GM19455 (cell line): Measurements from ENCODE around the gene STAT6.
"Not testable (repeated sequence)": the region's sequence is repeated elsewhere in the genome, so short reads cannot be mapped to it uniquely, and the experiment has no call there.

Experiments
- ATAC-seq: cut with Tn5 transposase; IDR thresholded peaks from one replicate; pipeline ENCODE4 v1.9.1; 2021; ENCODE audit not compliant: unreplicated experiment

STAT6 gene

DNA sequence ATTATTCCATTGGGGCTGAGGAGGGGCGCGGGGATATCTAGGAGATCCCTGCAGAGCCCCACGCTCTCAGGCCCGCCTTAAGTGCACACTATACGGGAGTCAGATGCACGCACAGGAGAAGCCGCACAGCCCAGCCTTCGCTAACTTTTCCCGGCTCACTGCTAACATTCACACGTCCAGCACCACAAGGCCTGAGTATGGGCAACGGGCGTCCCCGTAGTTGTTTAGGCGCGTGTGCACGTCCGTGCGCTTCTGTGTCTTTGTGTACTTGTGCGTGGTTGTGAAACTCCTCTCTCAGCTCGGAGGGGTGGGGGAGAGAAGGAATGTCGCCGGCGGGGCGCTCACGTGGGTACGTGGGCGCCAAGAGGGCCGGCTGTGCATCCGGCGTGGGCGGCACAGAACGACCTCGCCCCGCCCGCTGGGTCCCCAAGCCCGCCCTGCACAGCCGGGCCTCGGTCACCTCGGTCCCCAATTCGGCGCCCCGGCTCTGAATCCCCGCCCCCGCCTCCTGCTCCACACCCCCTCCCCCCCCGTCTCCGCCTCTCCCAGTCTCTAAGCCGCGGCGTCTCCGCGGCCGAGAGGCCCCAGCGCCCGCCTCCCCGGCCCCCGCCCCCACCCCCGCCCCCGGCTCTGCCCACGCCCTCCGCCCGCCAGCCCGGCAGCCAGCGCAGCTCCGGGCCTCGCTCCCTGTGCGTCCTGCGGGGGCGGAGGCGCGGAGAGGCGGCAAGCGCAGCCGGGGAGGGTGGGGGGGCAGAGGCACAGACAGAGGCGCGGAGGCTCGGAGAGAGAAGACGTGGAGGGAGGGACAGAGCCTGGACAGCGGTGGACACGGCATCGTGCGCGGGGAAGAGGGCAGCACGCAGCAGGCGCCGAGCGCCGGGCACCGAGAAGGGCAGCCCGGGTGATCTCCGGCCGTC lies 22.6 kb downstream of the STAT6 start, which contains the start of gene NAB2:
TSS of gene NAB2 (plus strand) at position 761 of the 917 bp plus-strand sequence. CDS start 158 bp downstream, outside the sequence.
- ATAC-seq: peak; percentile 50

DNA sequence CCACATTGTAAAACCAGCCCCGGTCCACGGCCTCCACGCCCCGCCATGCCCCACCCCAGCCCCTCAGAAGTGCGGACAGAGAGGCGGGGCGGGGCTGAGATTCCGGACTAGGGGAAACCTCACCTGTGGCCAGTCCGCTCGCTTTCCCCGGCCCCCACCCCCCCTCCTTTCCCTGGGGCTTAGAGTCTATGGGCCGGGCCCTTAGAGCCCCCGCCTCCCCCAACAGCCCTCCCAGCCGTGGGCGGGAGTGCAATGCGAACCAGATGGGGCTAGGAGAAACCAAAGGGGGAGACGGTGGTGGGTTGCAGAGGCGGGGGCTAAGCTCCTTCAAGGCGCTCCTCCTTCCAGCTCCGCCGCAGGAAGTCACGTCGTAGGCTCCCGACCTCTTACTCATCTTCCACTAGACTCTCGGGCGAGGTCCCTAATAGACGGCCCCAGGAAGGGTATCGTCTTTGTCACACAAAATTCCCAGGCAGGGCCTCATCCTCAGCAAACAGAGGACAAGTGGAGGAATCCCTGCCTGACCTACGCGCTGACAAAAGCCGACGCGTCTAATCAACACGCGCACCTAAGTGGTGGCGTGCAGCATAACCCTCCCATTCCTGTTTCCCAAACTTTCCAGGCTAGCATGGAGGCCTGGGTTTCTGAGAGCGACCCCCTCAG lies 23.3 kb downstream of the STAT6 start:
- ATAC-seq: peak; percentile 41

DNA sequence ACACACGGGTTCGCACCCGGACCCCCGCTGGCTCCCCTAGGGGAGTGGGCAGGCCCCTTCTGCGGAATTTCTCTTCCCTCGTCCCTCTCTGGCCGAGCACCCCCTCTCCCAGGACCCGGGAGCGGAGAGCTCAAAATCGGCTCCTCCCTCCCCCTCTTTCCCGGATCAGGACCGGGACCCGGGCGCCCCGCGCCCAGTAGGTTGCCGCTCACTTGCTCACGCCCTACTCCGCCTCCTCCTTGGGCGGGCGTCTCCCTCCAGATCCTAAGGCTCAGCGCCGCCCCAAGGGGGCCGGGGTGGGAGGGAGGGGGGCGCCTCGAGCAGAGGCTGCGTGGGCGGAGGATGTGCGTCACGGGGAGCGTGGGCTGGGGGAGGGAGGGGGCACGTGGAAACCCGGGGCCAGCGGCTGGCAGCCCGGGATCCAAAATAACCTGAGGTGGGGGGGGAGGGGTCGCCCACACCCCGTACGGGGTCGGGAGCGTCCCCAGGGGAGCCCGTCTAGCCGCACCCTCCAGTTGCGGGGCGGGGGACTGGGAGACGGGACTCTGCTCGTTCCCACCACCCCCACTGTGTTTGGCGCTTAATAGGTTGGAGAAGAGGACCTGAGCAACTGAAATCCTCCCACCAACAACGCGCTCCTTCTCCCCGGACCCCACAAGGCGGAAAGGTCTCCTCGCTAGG lies 24.0 kb downstream of the STAT6 start:
- ATAC-seq: peak; percentile 36

DNA sequence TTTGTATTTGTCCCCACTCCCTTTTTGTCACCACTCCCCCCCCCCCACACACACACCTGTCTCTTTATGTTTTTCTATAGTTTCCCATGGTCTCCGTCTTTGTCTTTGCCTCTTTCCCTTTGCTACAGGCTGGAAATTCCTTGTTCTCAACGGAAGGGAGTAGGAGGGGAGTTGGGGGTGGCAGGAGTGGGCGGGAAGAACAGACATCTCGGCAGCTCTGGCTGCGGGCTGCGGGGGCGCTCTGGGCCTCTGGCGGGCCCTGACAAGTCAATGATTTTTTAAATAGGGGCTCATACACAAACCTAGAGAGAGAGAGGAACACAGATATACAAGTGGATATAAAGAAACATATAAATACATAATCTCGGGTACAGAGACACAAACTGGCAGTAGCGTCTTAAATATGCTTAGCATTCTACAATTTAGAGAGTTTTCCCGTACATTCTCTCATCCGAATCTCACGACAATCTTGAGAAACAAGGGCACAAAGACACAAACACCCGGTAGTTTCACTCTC lies 24.6 kb downstream of the STAT6 start:
- no peak for ATAC-seq

DNA sequence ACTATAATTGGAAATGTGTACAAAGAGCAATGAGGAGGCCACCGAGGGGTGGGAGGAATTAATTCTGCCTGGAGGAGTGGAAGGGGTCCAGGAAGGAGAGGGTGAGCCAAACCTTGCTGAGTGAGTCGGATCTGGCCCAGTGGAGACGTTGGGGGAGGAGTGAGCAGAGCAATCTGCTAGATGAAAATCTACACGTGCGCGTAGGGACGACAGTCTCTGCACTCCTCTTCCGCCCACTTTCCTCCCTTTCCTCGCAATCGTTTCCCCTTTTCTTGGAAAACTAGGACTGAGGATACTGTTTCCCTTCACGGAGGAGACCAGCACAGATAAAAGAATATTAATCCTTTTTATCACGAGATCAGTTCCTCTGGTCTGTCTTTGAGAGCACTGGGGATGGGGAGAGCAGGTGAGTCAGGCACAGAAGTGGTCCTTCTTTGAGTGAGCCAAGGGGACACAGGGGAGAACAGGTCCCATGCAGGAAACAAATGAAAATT lies 25.1 kb downstream of the STAT6 start:
- ATAC-seq: no peak

DNA sequence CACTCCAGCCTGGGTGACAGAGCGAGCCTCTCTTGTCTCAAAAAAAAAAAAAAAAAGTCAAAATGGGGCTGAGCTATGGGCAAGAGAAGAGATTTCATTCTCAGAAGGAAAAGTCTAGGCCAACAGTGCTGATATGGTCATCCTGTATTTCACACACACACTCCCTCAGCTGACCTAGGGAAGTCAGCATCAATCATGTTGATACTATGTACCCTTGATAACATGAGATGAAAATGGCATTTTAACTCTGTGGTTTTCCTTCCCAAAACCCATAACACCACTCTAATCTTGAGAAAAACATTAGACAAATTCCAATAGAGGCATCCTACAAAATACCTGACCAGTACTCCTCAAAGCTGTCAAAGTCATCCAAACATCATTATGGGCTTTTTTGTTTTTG lies 30.3 kb downstream of the STAT6 start:
- no peak for ATAC-seq

DNA sequence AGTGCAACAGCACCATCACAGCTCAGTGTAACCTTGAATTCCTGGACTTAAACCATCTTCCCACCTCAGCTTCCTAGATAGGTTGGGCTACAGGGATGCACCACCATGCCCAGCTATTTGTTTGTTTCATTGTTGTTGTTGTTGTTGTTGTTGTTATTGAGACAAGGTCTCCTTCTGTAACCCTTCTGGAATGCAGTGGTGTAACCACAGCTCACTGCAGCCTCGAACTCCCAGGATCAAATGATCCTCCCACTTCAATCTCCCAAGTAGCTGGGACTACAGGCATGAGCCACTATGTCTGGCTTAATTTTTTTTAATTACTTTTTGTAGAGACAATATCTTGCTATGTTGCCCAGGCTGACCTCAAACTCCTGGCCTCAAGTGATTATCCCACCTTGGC lies 31.3 kb downstream of the STAT6 start:
- ATAC-seq: no peak

DNA sequence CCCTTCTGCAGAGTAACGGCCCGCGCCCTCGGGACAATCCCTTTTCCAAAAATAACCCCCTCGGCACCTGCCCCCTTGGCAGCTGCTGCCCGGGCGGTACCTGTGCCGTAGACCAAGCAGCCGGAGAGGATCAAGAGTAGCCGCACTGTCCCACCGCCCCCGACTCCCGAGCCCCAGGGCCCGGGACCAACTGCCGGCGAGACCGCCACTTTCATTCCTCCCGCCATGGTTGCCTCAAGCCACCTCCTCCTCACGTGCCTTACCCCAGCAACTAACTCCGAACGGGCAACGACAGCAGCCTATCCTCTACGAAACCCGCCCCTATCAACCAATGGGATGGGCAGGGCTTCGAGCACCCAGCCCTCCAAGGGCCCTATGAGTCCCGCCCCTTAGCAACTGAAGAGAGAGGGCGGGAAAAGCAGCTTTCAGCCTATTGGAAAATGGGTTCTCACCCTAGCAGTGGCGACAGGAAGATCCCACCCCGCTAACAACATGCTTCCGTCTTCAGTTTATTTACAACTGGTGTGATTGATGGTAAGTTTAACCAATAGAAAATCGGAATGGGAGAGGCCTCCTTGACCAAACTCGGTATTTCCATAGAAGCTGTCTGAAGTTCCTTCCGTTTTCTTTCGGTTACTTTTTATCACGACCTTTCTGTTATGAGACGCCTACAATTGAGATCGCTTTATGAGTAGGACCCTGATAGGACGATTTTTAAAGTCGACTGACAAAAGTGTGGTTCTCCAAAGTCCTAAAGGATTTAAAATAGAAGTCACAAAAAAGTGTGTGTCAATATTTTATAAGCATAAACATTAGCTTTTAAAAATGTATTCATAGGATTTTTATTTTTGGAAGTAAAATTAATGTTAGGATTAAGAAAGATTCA lies 32.4 kb downstream of the STAT6 start, which contains the start of gene NEMP1:
TSS of gene NEMP1 (minus strand) at position 273 of the 886 bp plus-strand sequence. CDS start at position 227, 46 bp downstream.
- peak; percentile 98 for ATAC-seq

DNA sequence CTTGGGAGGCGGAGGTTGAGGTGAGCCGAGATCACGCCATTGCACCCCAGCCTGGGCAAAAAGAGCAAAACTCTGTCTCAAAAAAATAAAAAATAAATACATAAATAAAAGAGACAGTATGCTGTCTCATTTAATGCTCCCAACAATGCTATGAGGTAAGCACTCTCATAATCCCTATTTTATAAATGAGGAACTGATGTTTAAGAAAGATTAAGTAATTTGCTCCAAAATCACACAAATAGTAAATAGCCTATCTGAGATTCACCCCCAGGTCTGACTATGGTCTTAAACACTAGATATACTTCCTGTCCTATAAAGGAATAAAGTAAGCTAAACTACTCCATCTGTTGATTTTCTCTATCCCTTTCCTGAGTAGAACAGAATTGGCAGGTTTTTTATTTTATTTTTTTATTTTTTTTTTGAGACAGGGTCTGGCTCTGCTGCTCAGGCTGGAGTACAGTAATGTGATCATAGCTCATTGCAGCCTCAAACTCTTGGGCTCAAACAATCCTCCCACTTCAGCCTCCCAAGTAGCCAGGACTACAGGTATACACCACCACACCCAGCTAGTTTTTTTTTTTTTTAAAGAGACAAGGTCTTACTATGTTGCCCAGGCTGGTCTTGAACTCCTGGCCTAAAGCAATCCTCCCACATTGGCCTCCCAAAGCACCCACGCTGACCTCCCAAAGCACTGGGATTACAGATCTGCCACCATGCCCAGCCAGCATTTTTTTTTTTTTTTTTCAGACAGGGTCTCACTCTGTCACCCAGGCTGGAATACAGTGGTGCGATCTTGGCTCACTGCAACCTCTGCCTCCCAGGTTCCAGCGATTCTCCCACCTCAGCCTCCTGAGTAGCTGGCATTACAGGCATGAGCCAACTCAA lies 37.4 kb downstream of the STAT6 start:
- not testable (repeated sequence) for ATAC-seq

DNA sequence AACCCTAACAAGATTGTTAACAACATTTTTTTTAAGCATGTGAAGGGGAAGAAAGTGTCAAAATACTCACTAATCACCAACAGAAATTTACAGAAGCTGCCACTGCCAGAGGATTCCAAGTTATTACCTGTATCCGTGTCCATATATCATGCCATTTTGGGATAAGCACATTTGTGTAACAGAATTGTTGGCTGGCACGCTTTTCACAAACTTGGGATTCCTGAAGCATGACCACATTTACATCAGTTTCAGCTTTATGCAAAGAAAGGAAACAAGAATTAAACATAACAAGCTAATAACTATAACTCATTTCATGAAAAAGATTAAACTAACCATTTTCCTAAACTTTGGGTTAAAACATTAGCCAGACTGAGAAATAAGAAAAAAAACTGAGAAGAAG lies 38.5 kb downstream of the STAT6 start:
- no peak for ATAC-seq

DNA sequence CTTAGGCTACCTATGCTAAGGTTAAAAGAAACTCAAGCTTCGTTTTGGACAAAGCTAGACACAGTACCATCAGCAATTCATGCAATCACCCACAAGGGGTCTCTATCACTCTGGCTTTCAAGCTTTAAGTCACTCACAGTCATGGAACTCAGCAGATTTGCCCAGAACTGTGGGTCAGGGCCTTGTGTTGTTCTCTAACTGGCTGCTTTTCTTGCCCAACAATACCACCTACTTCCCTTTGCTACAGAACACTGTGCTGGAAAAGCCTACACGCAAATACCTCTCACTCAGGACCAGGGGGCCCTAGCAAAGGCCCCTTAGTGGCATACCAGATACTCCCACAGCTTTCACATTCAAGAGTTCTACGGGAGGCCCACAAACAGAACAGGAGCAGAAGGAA lies 41.6 kb downstream of the STAT6 start:
- peak; percentile 76 for ATAC-seq

DNA sequence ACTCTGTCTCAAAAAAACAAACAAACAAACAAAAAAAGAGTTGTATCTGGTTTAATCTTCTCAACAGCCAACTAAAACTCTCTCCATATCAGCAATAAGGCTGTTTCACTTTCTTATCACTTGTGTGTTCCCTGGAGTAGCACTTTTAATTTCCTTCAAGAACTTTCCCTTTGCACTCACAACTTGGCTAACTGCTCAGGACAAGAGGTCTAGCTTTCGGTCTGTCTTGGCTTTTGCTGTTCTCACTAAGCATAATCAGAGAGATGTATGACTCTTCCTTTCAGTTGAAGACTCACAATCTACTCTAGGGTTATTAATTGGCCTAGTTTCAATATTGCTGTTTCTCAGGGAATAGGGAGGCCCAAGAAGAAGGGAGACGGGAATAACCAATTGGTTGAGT lies 44.9 kb downstream of the STAT6 start:
- ATAC-seq: no peak

DNA sequence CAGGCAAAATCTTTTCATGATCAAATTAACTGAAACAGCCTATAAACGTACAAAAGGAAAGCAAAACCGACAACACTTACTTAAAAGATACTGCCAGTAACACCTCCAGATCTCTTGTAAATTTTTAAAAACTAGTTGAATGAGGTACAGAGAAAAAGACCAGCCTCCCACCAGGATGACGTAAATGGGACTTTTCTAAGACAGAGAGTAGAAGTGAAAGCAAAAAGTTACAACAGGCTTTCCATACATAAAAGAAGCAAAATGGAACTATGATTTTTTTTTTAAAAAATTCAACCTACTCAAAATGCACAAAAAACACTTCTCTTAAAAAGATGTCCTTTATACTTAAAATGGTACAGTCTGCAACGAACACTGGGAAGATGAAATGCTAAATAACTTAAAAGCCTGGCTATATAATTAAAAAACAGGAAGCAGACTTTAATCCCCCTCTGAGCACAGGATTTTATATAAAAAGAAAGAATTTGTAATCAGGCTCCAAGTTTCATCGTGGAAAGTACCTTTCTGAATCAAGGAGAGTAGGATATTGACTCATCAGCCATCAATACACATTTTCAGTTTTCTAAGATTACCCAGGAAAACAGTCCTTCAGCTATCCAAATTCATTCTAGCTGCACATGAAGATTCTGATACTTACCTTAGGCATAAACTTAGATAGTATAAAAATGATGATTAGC lies 47.0 kb downstream of the STAT6 start:
- peak; percentile 65 for ATAC-seq

DNA sequence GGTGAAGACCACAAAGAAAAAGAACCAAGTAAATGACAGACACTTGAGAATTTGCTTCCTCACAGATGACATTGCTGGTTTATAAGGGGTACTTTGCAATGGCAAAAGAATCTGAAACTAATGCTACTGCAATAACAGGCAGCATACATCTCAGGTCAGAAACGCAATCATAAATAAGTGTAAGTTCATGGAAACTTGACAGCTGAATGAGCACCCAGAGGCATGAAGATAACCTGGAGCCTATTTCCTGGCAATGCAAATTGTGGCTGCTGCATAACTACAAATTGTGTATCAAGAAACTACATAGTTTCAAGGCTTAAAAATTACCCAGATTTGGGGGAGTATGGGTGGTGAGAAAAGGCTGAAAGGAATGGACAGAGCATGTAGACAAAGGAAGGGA lies 52.7 kb downstream of the STAT6 start:
- no peak for ATAC-seq

DNA sequence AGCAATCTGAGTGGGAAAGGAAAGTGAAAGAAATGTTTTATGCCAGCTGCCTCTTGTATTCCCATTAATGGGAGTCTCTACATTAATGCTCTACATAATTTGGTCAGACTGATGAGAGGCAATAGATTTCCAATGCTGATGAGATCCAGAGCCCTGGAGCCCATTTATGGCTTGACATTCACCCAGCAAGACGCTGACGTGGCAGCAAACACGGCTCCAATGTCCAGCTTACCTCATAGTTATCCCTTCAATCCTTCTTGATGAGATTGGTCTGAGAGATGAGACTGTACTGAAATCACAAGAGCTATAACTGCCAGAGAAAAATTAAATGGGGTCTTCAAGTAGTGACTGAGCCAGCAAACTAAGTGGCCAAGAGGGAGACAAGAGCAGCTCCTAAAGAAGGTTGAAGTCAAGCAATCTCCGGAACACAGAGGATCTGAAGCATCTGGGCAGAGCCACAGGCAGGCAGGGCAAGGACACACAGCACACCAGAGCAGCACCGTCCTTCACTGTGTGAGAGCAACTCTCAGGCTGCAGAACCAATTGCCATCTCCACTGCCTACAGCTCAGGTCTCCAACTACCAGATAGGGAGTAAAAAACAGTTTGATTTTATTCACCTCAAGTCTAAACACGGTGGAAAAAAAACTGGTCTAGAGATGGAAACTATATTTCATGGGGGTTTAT lies 54.0 kb downstream of the STAT6 start:
- ATAC-seq: no peak

DNA sequence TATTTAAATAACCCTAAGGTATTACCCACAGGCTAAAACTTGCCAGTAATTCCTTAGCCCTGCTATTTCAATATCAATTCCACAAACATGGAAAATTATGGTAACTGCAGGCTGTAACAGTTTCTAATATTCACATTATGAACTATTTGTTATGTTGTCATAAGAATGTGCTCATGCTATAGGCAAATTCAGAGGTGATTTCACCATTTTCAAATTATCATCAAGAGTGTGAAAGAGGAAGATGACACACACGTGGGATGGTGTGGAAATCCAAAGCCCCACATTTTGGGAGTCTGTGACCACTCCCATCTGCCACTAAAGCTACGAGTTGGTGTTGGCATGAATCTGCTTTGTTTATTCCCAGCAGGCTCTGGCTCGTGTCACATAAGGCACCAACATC lies 55.3 kb downstream of the STAT6 start:
- ATAC-seq: no peak

DNA sequence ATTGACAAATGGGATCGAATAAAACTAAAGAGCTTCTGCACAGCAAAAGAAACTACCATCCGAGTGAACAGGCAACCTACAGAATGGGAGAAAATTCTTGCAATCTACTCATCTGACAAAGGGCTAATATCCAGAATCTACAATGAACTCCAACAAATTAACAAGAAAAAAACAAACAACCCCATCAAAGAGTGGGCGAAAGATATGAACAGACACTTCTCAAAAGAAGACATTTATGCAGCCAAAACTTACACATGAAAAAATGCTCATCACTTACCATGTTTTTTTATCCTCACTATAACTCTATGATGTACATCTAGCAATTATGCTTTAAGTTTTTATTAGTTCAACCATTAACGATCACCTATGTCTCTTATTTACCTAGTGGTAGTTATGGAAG lies 57.3 kb downstream of the STAT6 start:
- not testable (repeated sequence) for ATAC-seq

DNA sequence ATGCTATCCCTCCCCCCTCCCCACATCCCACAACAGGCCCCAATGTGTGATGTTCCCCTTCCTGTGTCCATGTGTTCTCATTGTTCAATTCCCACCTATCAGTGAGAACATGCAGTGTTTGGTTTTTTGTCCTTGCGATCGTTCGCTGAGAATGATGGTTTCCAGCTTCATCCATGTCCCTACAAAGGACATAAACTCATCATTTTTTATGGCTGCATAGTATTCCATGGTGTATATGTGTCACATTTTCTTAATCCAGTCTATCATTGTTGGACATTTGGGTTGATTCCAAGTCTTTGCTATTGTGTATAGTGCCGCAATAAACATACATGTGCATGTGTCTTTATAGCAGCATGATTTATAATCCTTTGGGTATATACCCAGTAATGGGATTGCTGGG lies 58.0 kb downstream of the STAT6 start:
- not testable (repeated sequence) for ATAC-seq
